DND-41 (cell line): ENCODE measurements around the gene AGTR1.

Source experiments
- ATAC-seq: fragments of 200-7000 bp; cut with Tn5 transposase; 3 replicates; pipeline ENCODE4 v1.9.1; 2021; ENCODE audit warnings: low read depth; ENCODE audit not compliant: insufficient read depth
- DNase-seq: peaks from one replicate; pipeline ENCODE4 v3.0.0-alpha.2; 2020
- H2AFZ ChIP-seq: 2 replicates; pipeline ENCODE4 v1.6.0; 2012; ENCODE audit warnings: low read depth, low read length
- H3K27ac ChIP-seq: 2 replicates; pipeline ENCODE4 v1.5.1; 2012; ENCODE audit warnings: low read length, inconsistent platforms
- H3K27me3 ChIP-seq: fragments of 200-600 bp; sonication (generic); 2 replicates; pipeline ENCODE4 v1.6.0; 2012; ENCODE audit warnings: low read length, mild to moderate bottlenecking, inconsistent platforms; ENCODE audit not compliant: insufficient read depth, poor library complexity
- H3K36me3 ChIP-seq: 2 replicates; pipeline ENCODE4 v1.5.1; 2012; ENCODE audit warnings: low read length, inconsistent platforms; ENCODE audit not compliant: insufficient read depth
- H3K4me1 ChIP-seq: 2 replicates; pipeline ENCODE4 v1.5.1; 2012; ENCODE audit warnings: mild to moderate bottlenecking, low read length; ENCODE audit not compliant: insufficient read depth
- H3K4me2 ChIP-seq: 2 replicates; pipeline ENCODE4 v1.6.0; 2012; ENCODE audit warnings: mild to moderate bottlenecking, moderate library complexity, low read length, inconsistent platforms; ENCODE audit not compliant: insufficient read depth
- H3K4me3 ChIP-seq, 2 experiments: fragments of 200-600 bp in 1 of 2; shearing (Covaris generic) in 1 of 2; 2 replicates each; pipeline ENCODE4 v1.5.1; 2012 to 2016; ENCODE audit warnings: inconsistent platforms in 2 of 2, low read length in 2 of 2, mild to moderate bottlenecking in 2 of 2, low read depth in 1 of 2, moderate library complexity in 1 of 2
- H3K79me2 ChIP-seq: 2 replicates; pipeline ENCODE4 v1.6.0; 2012; ENCODE audit warnings: low read length, inconsistent platforms; ENCODE audit not compliant: insufficient read depth
- H3K9ac ChIP-seq: 2 replicates; pipeline ENCODE4 v1.6.0; 2012; ENCODE audit warnings: low read depth, mild to moderate bottlenecking, inconsistent platforms, low read length, moderate library complexity
- H3K9me3 ChIP-seq: 2 replicates; pipeline ENCODE4 v1.5.1; 2012; ENCODE audit warnings: low read length, moderate library complexity, mild to moderate bottlenecking, inconsistent platforms; ENCODE audit not compliant: insufficient read depth, severe bottlenecking
- H4K20me1 ChIP-seq: 2 replicates; pipeline ENCODE4 v1.6.0; 2012; ENCODE audit warnings: low read length; ENCODE audit not compliant: insufficient read depth
- CTCF ChIP-seq: IDR thresholded peaks from 2 replicates; pipeline ENCODE4 v1.5.1; 2012; ENCODE audit warnings: borderline replicate concordance, low read length, moderate library complexity, mild to moderate bottlenecking; ENCODE audit not compliant: poor library complexity, severe bottlenecking; ENCODE audit errors: extremely low read depth
- EZH2 ChIP-seq: IDR thresholded peaks from 3 replicates; pipeline ENCODE4 v1.6.1; 2012; ENCODE audit warnings: borderline replicate concordance, low read depth, mild to moderate bottlenecking, moderate library complexity, low read length, inconsistent platforms; ENCODE audit not compliant: severe bottlenecking

AGTR1 gene

DNA sequence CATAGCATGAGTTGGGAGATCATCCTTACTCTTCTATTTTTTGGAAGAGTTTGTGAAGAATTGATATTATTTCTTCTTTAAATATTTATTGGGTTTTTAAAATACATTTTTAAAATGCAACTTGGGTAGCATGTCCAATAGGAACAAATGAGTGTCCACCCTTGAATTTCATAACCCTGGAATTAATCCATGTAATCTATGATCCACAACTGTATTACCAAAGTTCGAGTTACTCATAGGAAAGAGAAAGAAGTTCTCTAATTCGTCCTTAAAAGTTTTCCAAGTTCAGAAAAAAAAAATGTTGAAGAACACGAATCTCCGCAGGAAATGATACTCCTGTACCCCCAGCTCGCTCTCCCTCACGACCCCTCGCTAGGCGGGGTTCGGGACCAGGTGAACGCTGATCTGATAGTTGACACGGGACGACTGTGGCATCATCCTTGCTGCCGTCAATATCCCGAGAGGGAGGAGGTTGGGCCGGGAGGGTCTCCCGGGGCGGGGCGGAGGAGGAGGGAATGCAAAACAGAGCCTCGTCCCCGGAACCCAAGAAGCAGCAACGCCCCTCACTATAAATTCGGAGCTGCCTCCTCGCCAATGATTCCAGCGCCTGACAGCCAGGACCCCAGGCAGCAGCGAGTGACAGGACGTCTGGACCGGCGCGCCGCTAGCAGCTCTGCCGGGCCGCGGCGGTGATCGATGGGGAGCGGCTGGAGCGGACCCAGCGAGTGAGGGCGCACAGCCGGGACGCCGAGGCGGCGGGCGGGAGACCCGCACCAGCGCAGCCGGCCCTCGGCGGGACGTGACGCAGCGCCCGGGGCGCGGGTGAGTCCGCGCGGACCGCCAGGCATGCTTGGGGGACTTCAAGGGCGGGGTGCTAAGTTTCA is at the start of gene AGTR1:
Gene AGTR1, plus strand, starts transcription at position 598 of the 884 bp plus-strand sequence. CDS start 43,133 bp downstream, outside the sequence.
- Histone ChIP-seq H3K9ac (no peak within 1 kb of the TSS), H4K20me1 (no peaks in the 10 kb centered on the region), H3K4me2 (no peak within 1 kb of the TSS)

DNA sequence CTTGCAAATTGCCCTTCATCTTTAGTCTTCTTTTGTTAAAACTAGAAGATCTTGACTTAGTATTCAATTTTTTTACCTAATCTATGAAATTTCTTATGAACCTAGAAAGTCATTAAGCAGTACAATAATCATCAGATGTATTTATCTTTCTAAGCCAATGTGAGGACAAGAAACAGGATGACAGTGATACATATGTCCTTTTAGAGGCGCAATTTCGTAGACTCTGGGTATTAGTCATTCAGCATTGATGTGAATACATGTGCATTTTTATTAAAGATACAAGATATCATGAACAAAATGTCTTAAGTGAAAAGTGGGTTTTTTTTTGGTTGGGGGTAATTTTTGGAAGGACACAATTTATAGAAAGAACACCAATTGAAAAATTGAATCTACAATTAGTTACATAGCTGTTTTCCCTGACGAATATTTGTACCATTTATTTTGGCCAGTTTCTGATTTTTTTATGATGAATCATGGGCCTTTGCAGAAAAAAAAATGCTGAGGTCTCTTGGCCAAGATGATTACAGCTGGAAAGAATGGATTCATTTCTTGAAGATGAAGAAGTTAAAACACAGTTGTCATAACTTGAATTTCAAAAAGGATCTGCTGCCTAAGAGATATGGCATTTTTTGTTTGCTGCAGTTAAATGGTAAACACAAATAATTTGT is 48.9 kb upstream of the AGTR1 start:
- Histone ChIP-seq H2AFZ (no peak overlapping the region), H3K4me2 (no peak overlapping the region), H3K79me2 (no peaks in the 10 kb centered on the region), H3K4me3 (no peak overlapping the region), H3K27me3 (no peaks in the 10 kb centered on the region), H4K20me1 (no peaks in the 10 kb centered on the region), H3K4me1 (no peaks in the 10 kb centered on the region), H3K9ac (no peak overlapping the region), H3K9me3 (no peaks in the 10 kb centered on the region), H3K27ac (no peak overlapping the region), H3K36me3 (no peaks in the 10 kb centered on the region)
- TF ChIP-seq CTCF (no peak), EZH2 (no peak)
- DNase-seq = no peak
- no peak for ATAC-seq

More for the DNA sequence above, at the start of gene AGTR1:
- Histone ChIP-seq H3K79me2 (no peaks in the 10 kb centered on the region), H3K36me3 (no peaks in the 10 kb centered on the region), H3K27ac (no peak within 1 kb of the TSS), H2AFZ (no peak within 1 kb of the TSS), H3K27me3 (no peaks in the 10 kb centered on the region), H3K4me1 (no peaks in the 10 kb centered on the region), H3K9me3 (no peaks in the 10 kb centered on the region), H3K4me3 (no peak within 1 kb of the TSS)
- ATAC-seq (no peak), DNase-seq (no peak)
- TF ChIP-seq CTCF (no peak), EZH2 (no peak)

GRCh38 chr3:148651549-148651948 is 46.2 kb upstream of the AGTR1 start:
- no peak for TF ChIP-seq CTCF
- TF ChIP-seq EZH2 = no peak
- Histone ChIP-seq H2AFZ (no peak overlapping the region), H3K27ac (no peak overlapping the region), H3K4me2 (no peak overlapping the region), H3K36me3 (no peaks in the 10 kb centered on the region), H3K79me2 (no peaks in the 10 kb centered on the region), H3K4me1 (no peaks in the 10 kb centered on the region), H3K27me3 (no peaks in the 10 kb centered on the region), H3K4me3 (no peak overlapping the region), H3K9ac (no peak overlapping the region), H3K9me3 (no peaks in the 10 kb centered on the region), H4K20me1 (no peaks in the 10 kb centered on the region)
- ATAC-seq (no peak), DNase-seq (no peak)
